GM21786 (cell line): ENCODE results near the gene KCTD20.

ENCODE experiments used
- ATAC-seq: cut with Tn5 transposase; IDR thresholded peaks from one replicate; pipeline ENCODE4 v1.9.1; 2021; ENCODE audit not compliant: unreplicated experiment

The KCTD20 gene

DNA sequence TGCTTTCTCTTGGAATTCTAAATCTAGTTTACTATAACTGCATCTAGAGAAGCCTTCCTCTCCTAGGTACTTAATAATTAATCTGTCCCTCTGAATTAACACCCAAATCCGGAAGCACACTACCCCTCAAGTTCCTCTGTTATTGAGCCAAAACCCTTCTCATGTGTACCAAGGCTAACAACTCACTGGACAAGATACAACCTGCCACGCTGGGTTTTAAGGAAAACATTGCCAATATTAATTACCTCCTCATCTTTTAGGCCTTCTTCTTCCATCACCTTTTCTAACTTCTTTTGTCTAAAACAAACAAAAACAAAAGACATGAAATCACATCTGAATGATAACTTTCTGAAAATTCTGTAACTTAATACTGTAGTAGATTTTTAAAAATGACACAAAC, 82.5 kb downstream of the KCTD20 start:
- ATAC-seq = no peak

DNA sequence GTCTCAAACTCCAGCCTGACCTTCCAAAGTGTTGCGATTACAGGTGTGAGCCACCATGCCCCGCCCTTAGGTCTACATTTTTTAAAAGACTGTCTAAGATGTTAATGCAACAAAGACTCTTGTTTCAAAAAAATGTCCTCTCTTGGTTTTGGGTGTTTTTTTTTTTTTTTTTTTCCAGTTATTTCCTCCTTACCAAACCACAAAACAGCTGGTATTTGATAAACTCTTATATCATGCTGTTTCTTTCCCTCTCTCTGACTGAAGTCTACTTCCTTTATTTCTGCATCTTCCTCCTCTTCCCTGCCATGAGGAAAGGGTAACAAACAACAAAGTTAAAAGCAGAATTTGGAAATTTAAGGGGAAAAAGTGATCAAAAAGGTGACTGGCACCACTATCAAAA, 83.3 kb downstream of the KCTD20 start:
- no peak for ATAC-seq

DNA sequence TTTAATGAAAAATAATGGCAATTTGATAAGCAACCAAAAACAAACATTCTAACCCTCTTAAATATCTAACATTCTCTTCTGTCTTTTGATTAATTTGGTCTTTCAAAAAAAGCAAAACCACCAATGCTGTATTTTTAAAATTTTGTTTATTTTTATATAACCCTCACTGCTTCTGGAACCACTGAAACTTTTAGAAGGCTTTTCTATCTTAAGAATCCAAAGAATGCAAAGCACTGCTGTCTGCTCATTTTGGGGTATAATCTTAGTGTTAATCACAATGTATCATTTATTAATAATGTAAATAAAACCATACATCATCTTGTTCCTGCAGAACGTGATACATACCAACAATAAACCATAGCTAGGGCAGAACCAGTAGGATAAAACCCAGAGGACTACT, 90.5 kb downstream of the KCTD20 start:
- ATAC-seq = no peak

DNA sequence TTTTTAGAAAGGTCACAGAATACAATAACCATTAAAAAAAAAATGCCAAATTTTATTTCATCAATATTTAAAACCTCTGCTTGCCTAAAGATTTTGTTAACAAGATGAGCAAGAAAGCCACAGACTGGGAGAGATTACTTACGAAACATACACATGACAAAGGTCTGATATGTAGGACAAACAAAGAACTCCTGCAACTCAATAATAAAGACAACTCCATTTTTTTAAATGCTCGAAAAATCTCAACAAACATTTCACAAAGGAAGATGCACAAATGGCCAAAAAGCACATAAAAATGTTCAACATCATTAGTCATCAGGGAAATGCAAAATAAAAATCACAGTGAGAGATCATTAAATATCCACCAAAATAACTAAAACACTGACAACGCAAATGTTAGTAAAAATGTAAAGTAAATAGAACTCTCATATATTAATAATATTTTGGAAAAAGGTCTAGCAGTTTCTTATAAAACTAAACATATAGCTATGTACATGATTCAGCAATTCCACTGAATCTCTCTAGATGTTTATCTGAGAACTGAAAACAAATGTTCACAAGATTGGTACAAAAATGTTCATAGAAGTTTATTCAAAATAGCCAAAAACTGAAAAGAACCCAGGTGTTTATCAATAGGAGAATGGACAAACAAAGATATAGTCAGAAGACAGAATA, 94.2 kb downstream of the KCTD20 start:
- ATAC-seq = no peak

DNA sequence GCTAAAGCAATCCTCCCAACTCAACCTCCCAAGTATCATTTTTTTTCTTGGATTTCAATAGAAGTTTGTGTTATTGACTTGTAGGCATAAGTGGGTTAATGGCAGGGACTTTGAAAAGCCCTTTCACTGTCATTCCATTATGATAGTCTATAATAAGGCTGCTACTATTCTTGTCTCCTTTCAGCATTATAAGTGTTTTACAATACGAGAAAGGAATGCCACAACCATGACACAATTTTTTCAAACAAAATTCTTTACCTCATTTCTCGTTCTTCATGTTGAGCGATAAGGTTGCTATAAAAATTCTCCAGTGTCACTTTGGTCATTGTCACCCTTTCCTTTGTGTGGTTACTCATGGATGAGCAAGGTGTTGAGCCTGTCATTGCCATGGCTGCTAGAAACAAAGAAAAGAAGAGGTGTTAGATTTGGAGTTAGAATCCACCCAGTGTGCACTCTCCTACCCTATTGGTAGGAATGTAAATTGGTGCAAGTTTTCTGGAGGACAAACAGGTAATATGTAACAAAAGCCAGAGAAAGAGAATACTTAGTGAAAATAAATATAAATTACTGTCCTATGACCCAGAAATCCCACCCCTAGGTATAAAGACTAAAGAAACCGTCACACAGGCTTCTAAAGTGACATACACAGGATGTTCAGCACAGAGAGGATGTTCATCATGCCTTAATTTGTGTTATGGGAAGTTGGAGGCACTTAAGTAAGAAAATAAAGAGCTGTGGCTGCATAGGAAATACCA, 97.2 kb downstream of the KCTD20 start:
- ATAC-seq = no peak
